GM18498 (cell line): ENCODE measurements around the gene CREB5.

ENCODE experiments used
- ATAC-seq: cut with Tn5 transposase; IDR thresholded peaks from one replicate; pipeline ENCODE4 v1.9.1; 2021; ENCODE audit warnings: mild to moderate bottlenecking, moderate library complexity; ENCODE audit not compliant: unreplicated experiment

The CREB5 gene

GRCh38 chr7:28474282-28474638 is 61.9 kb downstream of the CREB5 start:
- no peak for ATAC-seq

- ATAC-seq, result no peak
Measured at GRCh38 chr7:28474640-28475039, 62.3 kb downstream of the CREB5 start.

DNA sequence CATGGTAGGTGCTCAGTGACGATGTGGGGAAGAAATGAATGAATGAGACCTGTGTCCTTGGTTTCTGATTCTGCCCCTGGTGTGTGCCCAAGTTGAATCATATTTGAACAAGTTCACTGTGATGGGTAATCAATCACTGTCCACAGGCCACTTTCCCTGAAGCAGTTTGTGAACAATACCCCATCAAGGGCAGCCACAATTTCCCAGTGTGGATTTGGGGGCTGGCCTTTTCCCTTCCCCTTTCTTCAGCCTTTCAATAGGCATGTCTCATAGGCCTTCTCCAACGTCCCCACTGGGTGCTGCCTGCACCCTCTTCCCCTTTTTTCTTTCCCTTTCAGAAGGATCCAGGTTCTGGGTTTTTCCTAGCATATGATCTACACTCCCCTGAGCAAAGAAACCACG is 64.7 kb downstream of the CREB5 start:
- ATAC-seq, result no peak

- ATAC-seq, result no peak
Measured at GRCh38 chr7:28478656-28479055, 66.3 kb downstream of the CREB5 start.

- peak; percentile 78 for ATAC-seq
Measured at GRCh38 chr7:28479507-28479947, 67.2 kb downstream of the CREB5 start.

DNA sequence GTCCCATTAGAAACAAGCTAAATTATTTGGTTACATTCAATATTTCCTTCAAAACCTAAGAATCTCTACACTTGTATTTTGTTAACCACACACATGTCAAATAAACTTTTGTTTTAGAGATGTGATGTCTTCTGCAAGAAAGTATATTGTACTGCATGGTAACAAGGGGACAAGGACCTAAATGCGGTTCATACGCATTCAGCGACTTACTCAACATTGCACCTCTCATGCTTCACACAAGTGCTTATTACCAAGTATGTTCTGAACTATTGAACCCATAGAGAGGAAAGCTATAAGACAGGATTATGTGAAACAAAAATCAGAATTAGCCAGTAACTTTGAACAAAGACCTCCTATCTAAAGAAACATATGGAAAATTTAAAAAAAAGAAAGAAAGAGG is 68.3 kb downstream of the CREB5 start:
- ATAC-seq, result no peak

GRCh38 chr7:28481091-28481926 is 69.0 kb downstream of the CREB5 start:
- ATAC-seq, result peak; percentile 67

- ATAC-seq, result no peak
Measured at GRCh38 chr7:28483112-28483511, 70.8 kb downstream of the CREB5 start.

DNA sequence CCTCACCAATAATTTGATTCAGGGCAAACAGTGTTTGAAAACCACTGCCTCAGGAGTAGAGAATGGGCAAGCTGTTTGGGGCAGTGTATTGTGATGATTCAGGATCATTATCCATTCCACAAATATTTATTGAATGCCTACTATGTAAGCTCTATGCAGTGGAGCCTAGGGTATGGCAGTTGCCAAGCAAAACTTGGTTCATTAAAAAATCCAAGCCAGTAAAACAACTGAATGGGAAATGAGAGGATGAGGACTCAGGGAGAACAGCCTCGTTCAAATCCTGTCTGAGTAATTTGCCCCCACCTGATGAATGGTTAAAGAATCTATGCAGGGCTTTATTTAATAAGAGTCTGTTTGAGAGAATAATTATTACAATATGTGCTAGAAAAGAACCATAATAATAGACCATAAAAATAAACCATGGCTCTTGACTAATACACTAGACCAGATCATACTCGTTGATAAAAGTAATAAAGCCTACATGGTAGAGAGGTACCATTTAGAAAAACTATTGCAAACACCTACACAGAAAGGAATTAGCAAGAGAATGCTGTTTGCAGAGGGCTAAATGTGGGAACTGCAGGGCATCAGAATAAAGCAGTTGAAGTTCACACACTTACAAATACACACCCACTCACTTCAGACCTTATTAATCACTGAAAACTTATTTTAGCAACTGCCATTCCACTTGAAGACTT is 71.7 kb downstream of the CREB5 start:
- ATAC-seq, result no peak

DNA sequence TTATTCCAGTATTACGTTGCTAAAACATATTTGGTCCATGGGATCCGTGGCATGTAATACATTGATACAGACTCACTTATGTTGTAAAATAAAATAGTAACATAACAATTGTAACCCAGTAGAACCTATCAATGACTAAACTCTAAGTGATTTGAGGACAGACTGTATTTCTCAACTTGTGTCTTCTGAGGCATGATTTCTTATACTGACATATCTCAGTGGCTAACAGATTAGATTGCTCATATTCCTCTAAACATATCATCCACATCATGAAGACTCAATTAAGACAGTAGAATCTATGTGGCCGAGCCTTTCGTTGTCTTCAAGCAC is 72.3 kb downstream of the CREB5 start:
- no peak for ATAC-seq

DNA sequence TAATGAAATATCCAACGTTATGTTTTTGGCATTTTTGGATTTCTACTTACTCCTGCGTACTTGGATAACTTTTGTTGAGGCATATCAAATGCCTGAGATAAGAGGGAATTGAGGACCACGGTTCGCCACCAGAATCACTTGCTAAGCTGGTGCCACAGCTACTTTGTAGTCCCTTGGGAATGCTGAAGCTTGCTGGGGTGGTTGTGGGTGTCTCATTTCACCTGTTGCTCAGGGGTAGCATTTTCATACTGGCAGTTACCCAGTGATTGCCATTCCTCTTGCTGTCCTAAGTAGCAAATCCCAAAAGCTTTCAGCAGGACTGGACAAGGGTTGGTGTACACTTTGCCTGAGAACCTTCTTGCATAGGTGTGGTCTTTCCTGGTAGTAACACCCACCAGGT is 75.2 kb downstream of the CREB5 start:
- no peak for ATAC-seq

DNA sequence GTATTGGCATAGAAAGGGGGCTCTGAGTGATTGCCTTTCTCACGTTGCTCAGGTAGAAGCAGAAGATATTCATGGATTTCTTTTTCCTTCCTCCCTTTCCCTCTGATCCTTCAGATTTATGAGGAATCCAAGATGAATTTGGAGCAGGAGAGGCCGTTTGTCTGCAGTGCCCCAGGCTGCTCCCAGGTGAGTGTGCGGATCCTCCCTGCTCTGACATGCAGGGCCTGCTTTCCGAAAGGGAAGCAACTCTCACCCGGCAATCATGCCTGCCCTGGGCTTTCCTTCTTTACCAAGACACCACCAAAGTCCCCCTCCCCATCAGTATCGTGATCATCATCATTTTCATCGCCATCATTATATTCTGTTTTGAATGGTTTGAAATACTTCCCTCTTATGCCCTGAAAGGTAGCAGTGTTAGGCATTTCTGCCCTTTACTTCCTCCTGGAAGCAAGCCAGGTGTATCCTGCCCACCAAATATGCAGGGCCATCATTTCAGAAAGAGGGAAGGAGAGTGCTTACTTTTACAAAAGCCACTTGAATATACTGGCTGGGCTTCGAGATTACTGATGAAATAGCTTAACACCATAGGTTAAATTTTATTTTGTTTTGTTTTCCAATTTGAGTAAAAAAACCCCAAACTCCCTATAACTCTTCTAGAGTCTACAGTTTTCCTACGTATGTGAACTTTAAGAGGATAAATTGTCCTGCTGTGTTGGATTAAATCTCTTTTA is 75.9 kb downstream of the CREB5 start:
- no peak for ATAC-seq

DNA sequence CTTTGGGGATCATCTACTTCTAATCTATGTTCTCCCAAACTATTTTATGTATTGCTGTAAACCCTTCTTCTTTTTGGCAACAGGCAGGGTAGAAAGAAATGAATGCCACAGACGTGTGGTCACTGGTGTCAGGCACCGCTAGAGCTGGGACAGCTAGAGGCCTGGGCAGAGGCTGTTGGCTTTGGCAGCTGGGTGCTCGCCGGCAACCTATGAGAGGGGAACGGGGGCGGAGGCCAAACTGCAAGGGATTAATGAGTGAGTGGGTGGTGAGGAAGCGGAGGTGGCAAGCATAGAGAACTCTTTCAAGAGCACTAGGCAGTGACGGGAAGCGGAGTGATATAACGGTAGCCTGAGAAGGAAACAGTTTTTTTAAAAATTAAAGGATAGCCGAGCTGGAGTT is 78.5 kb downstream of the CREB5 start:
- no peak for ATAC-seq

GRCh38 chr7:28493477-28493876 is 81.2 kb downstream of the CREB5 start:
- no peak for ATAC-seq

GRCh38 chr7:28497009-28497408 is 84.7 kb downstream of the CREB5 start:
- ATAC-seq, result no peak

DNA sequence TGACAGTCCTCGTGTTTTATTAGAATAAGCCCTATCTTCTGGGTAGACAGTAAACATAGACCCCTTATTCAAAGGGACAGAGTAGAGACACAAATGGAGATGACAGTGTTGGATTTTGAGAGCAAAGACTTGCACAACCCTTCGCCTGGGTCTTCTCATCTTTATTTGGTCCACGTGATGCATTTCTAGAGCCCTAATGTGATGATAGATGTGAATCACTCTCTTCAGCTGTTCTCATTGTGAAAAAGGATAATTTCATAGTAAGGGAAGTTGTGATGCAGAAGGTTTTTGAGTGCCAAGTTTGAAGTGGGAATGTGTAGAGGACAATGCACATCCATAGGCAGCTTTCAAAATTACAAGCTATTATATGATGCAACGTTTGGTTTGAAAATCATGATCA is 86.3 kb downstream of the CREB5 start:
- no peak for ATAC-seq

DNA sequence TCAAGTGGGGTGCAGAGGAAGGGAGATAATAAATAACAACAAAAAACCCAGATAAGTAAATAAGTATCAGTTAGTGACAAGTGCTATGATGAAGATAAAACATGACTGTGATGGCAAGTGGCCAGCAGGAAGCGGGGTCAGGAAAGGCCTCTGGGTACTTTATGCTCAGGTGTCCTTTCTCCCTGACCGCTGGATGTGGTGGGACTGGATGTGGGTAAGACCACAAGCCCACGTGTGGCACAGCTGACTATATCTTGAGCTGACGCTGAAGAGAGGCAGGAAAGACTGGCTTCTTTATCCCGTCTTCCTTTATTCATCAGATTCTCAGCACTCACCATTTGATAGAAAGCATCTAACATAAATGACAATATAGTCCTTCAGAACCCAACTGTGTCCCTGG is 87.8 kb downstream of the CREB5 start:
- no peak for ATAC-seq

DNA sequence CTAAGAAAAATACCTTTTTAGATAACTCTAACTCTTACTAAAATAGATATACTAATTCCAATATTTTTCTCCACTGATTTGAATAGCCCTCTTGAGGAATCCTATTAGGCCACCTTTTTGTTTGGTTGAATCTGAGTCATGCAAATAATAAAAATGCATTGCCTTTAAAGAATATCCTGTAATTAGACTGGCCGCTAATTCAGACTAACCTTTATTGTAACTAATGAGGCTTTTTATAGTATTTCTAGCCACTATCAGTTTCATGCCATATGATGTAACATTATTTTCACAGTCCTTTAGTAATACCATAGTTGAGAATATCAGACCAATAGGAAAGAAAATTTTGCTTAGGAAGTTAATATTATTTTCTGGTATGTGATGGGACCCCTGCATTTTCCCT is 90.1 kb downstream of the CREB5 start:
- no peak for ATAC-seq

- ATAC-seq, result no peak
Measured at GRCh38 chr7:28503396-28503795, 91.1 kb downstream of the CREB5 start.

GRCh38 chr7:28505014-28505413 is 92.7 kb downstream of the CREB5 start:
- ATAC-seq, result no peak

DNA sequence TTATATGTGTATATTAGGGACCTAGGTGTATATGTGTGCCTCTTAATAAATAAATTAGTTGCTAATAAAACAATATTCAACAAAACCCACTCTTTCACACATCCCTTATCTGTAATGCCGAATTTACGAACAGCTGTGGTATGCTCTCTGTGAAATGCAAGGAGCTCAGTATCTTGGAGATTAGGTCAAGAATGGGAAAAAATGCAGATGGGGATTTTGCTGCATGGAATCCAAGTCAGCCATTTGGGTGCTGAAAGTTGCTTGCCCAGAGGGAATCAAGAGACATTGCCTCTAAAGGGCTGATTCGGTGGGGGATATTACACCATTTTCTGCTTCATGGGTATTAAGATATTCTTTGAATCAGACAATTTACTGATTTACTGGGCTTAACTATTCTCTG is 93.5 kb downstream of the CREB5 start:
- ATAC-seq, result no peak
